Thoracic aorta (tissue), 2 donors: Measurements from ENCODE around the gene ATXN1L. TPM values are rescaled to one million over a fixed set of nuclear protein-coding genes. Genes with fewer than 3 reads are reported as not detected.
A peak's percentile ranks its signal among the peaks of the same experiment; 100 is the strongest.

Source experiments
- ATAC-seq: fragments of 150-250 bp; one replicate; pipeline ENCODE4 v1.8.0; 2017; ENCODE audit warnings: low read depth; ENCODE audit not compliant: insufficient number of reproducible peaks, low FRiP score
- DNase-seq: peaks from one replicate; pipeline ENCODE4 v3.0.0-alpha.2; 2020; ENCODE audit warnings: low spot score
- H3K27ac ChIP-seq, 2 donors: fragments of 200-600 bp; sonication (generic); 1 replicate in 1 of 2; 2 replicates in 1 of 2; pipeline ENCODE4 v1.5.1; 2016; ENCODE audit warnings: mild to moderate bottlenecking in 2 of 2, moderate library complexity in 2 of 2
- H3K27me3 ChIP-seq: fragments of 200-600 bp; sonication (generic); replicated peaks from 2 replicates; pipeline ENCODE4 v1.6.0; 2016; ENCODE audit warnings: mild to moderate bottlenecking; ENCODE audit not compliant: insufficient read depth
- H3K36me3 ChIP-seq: fragments of 200-600 bp; sonication (generic); one replicate; pipeline ENCODE4 v1.5.1; 2016
- H3K4me1 ChIP-seq, 2 donors: fragments of 200-600 bp; sonication (generic); 1 replicate in 1 of 2; 2 replicates in 1 of 2; pipeline versions ENCODE4 v1.5.1 to v1.6.0; 2016; ENCODE audit warnings: low read depth in 2 of 2, mild to moderate bottlenecking in 1 of 2; ENCODE audit not compliant: control insufficient read depth in 1 of 2
- H3K4me3 ChIP-seq: fragments of 200-600 bp; sonication (generic); 2 replicates; pipeline ENCODE4 v1.5.1; 2016; ENCODE audit warnings: mild to moderate bottlenecking
- H3K9me3 ChIP-seq: fragments of 200-600 bp; sonication (generic); 2 replicates; pipeline ENCODE4 v1.5.1; 2016
- CTCF ChIP-seq: fragments of 200-600 bp; sonication (generic); IDR thresholded peaks from one replicate; pipeline ENCODE4 v1.5.1; 2019; ENCODE audit warnings: antibody characterized with exemption
- total RNA-seq, 2 donors: library from RNA; depleted of rRNA; stranded (reverse); fragments of >200 nt; gene quantifications; one replicate each; pipeline versions ENCODE4 v1.1.0 to v1.2.3, GENCODE V29; 2016

Gene ATXN1L
- total RNA-seq, 2 donors from 2014 or later, result 36.3 to 36.5 TPM

- DNase-seq, result no peak
- Histone ChIP-seq H3K27ac (no peak overlapping the region), H3K4me1 (peaks cover 8 to 16% of the 10 kb centered on the region in 2 donors), H3K4me3 (no peak overlapping the region), H3K27me3 (no peaks in the 10 kb centered on the region), H3K36me3 (peaks cover under 1% of the 10 kb centered on the region), H3K9me3 (no peaks in the 10 kb centered on the region)
- ATAC-seq, result no peak
- no peak for TF ChIP-seq CTCF
These were observed 2.2 kb upstream of the ATXN1L start for GRCh38 chr16:71843572-71843971.

GRCh38 chr16:71846431-71846830, 655 bp downstream of the ATXN1L start:
- Histone ChIP-seq H3K27me3 (no peaks in the 10 kb centered on the region), H3K27ac (peak overlapping the region; percentile 75 to 87), H3K9me3 (no peaks in the 10 kb centered on the region), H3K4me1 (peaks cover 8 to 18% of the 10 kb centered on the region in 2 donors), H3K4me3 (peak overlapping the region; percentile 89), H3K36me3 (peaks cover 28% of the 10 kb centered on the region)
- TF ChIP-seq CTCF, result no peak
- no peak for ATAC-seq
- DNase-seq, result no peak

- no peaks in the 10 kb centered on the region for H3K9me3 ChIP-seq
- H3K36me3 ChIP-seq, result peaks cover 31% of the 10 kb centered on the region
- H3K27ac ChIP-seq, result peak overlapping the region in 1 of 2 donors; percentile 87
- peaks cover 8 to 18% of the 10 kb centered on the region in 2 donors for H3K4me1 ChIP-seq
- peak overlapping the region; percentile 89 for H3K4me3 ChIP-seq
- no peak for DNase-seq
- no peak for TF ChIP-seq CTCF
- H3K27me3 ChIP-seq, result no peaks in the 10 kb centered on the region
- no peak for ATAC-seq
These were observed 1.3 kb downstream of the ATXN1L start for GRCh38 chr16:71847096-71847495.

GRCh38 chr16:71848622-71849021, 2.8 kb downstream of the ATXN1L start:
- no peak for TF ChIP-seq CTCF
- peaks cover 31% of the 10 kb centered on the region for H3K36me3 ChIP-seq

GRCh38 chr16:71851746-71852145, 6.0 kb downstream of the ATXN1L start:
- H3K36me3 ChIP-seq, result peaks cover 31% of the 10 kb centered on the region
- no peak for ATAC-seq
- TF ChIP-seq CTCF, result no peak

More at GRCh38 chr16:71848622-71849021, 2.8 kb downstream of the ATXN1L start:
- no peak for DNase-seq
- no peak overlapping the region for H3K4me3 ChIP-seq
- H3K27ac ChIP-seq, result no peak overlapping the region
- no peaks in the 10 kb centered on the region for H3K27me3 ChIP-seq
- H3K4me1 ChIP-seq, result peaks cover 8 to 18% of the 10 kb centered on the region in 2 donors
- ATAC-seq, result no peak
- H3K9me3 ChIP-seq, result no peaks in the 10 kb centered on the region

More at GRCh38 chr16:71851746-71852145, 6.0 kb downstream of the ATXN1L start:
- H3K9me3 ChIP-seq, result no peaks in the 10 kb centered on the region
- H3K27me3 ChIP-seq, result no peaks in the 10 kb centered on the region
- H3K4me3 ChIP-seq, result no peak overlapping the region
- H3K27ac ChIP-seq, result no peak overlapping the region
- peaks cover 7 to 14% of the 10 kb centered on the region in 2 donors for H3K4me1 ChIP-seq
- DNase-seq, result no peak
